Coronary artery (tissue), 2 donors: Measurements from ENCODE around the gene SLC35F3.

Experiments used
- DNase-seq: peaks from one replicate; pipeline ENCODE4 v3.0.0-alpha.2; 2017; ENCODE audit warnings: low spot score
- H3K27ac ChIP-seq, 2 donors: fragments of 200-600 bp; sonication (generic); one replicate each; pipeline ENCODE4 v1.5.1; 2016 to 2019
- H3K4me3 ChIP-seq: fragments of 200-600 bp; sonication (generic); 2 replicates; pipeline ENCODE4 v1.5.1; 2016; ENCODE audit warnings: mild to moderate bottlenecking, moderate library complexity
- TF ChIP-seq, protein P1 (sequence below): fragments of 200-600 bp; sonication (generic); IDR thresholded peaks from one replicate; pipeline ENCODE4 v1.5.1; 2019; ENCODE audit warnings: antibody characterized with exemption

SLC35F3 gene

DNA sequence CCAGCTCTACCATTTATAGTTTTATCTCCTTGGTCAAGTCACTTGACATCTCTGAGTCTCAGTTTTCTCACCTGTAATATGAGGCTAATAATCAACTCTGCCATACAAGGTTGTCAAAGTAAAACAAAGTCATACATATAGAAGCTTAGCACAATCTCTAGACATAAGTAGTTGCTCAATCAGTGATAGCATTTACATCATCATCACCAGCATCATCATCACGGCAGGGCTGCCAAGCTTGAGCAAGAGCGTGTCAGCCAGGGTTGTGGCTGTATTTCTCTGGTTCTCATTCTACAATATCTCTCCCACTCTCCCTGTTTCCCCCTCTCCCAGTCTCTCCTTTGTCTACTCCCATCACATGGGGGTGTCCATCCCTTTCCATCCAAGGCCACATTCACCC is 427.0 kb downstream of the SLC35F3 start:
- TF ChIP-seq, protein P1, sequence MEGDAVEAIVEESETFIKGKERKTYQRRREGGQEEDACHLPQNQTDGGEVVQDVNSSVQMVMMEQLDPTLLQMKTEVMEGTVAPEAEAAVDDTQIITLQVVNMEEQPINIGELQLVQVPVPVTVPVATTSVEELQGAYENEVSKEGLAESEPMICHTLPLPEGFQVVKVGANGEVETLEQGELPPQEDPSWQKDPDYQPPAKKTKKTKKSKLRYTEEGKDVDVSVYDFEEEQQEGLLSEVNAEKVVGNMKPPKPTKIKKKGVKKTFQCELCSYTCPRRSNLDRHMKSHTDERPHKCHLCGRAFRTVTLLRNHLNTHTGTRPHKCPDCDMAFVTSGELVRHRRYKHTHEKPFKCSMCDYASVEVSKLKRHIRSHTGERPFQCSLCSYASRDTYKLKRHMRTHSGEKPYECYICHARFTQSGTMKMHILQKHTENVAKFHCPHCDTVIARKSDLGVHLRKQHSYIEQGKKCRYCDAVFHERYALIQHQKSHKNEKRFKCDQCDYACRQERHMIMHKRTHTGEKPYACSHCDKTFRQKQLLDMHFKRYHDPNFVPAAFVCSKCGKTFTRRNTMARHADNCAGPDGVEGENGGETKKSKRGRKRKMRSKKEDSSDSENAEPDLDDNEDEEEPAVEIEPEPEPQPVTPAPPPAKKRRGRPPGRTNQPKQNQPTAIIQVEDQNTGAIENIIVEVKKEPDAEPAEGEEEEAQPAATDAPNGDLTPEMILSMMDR, result no peak

DNA sequence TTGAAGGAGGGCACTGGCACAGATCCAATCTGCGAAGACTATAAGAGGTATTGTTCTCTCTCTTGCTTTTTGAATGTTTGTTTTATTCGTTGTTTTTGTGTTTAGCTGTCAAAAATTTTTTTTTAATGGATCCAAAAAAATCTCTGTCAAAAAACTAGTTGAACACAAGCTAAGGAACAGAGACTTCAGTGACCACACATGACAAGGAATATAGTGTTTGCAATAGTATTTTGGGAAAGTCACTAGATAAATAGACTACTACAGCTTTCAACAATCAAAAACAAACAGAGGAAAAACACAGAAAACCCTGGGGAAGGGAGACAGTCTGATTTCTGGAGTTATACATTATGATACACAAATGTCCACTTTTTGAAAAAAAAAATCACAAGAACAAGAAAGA is 431.9 kb downstream of the SLC35F3 start:
- Histone ChIP-seq H3K27ac (no peak overlapping the region), H3K4me3 (no peak overlapping the region)
- no peak for DNase-seq
- TF ChIP-seq, protein P1, result no peak

More for the DNA sequence above, 427.0 kb downstream of the SLC35F3 start:
- no peak overlapping the region for H3K27ac ChIP-seq
- H3K4me3 ChIP-seq, result no peak overlapping the region
- no peak for DNase-seq

DNA sequence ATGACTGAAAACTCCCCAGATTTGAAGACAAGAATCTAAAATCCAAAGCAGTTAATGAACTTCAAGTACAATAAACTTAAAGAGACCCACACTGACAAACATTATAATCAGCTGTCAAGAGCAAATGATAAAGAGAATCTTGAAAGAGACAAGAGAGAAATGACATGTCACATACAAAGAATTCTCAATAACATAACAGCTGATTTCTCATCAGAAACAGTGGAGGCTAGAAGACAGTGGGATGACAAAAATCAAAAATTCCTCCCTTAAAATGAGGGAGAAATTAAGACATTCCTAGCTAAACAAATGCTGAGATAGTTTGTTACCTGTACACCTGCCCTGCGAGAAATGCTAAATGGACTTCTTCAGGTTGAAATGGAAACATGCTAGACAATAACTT is 432.8 kb downstream of the SLC35F3 start:
- DNase-seq, result no peak
- Histone ChIP-seq H3K27ac (no peak overlapping the region), H3K4me3 (no peak overlapping the region)
- TF ChIP-seq, protein P1, result no peak

DNA sequence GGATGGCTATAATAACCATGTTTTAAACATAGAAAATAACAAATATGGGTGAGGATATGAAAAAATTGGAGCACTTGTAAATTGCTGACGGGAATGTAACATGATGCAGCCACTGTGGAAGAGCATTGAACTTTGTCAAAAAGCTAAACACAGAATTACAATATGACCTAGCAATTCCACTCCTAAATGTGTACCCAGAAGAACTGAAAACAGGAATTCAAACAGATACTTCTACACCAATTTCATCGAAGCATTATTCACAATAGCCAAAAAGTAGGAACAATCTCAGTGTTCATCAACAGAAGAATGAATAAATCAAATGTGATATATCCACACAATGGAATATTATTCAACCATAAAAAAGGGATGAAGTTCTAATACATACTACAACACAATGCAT is 436.1 kb downstream of the SLC35F3 start:
- Histone ChIP-seq H3K27ac (no peak overlapping the region), H3K4me3 (no peak overlapping the region)
- TF ChIP-seq, protein P1, result no peak
- DNase-seq, result no peak

DNA sequence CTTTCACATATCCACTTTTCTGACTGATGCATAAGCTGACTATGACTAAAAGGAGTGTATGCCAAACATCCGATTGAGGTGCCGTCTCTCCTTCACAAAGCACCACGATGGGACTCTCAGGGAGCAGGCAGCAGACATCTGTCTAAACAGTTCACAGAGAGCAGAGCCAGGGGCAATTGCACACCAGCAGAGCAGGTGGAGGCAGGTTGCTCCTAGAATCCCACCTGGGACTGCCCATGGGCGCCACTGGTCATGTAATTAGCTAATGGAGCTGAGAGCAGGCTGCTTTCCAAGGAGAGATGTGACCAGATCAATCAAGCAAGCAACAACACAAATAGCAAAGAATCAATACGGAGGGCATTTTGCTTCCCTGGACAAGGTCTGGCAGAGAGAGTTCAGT is 438.3 kb downstream of the SLC35F3 start:
- TF ChIP-seq, protein P1, result no peak
- Histone ChIP-seq H3K4me3 (no peak overlapping the region), H3K27ac (no peak overlapping the region)
- no peak for DNase-seq

DNA sequence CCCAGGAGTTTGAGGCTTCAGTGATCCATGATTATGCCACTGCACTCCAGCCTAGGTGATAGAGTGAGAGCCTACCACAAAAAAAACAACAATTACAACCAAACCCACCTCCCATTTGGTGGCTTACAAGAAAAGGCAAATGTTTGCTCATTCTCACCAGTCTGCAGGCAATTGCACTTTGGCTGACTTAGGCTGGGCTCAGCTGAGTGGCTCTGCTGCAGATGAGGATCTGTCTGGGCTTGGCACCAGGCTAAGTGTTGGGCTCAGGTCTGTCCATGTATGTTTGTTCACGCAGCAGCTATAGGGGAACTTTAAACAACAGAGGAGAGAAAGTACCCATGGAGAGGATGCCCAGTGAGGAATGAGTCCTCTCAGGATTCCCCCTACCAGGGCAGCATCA is 440.8 kb downstream of the SLC35F3 start:
- no peak for DNase-seq
- Histone ChIP-seq H3K4me3 (no peak overlapping the region), H3K27ac (no peak overlapping the region)
- TF ChIP-seq, protein P1, result no peak

DNA sequence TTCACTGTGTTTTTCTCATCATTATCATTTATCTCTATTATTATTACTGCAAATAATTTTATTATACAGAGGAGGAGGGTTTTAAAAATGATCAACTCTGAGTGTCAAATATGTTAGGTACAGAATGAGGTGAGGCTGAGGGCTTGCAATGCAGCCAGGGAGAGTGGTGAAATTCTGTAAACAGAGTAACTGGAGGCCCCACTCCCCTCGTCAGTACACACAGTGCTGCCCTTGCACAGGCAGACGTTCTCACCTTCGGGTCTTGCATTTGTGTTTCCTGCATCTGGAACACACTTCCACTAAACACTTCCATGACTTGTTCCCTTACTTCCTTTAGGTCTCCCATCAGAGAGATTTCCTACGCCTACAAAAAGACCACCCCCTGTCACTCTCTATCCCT is 444.5 kb downstream of the SLC35F3 start:
- no peak for DNase-seq
- H3K27ac ChIP-seq, result no peak overlapping the region
- TF ChIP-seq, protein P1, result no peak
- no peak overlapping the region for H3K4me3 ChIP-seq
